HG03354 (cell line): Measurements from ENCODE around the gene CCDC121.
"Not testable (repeated sequence)": the region's sequence is repeated elsewhere in the genome, so short reads cannot be mapped to it uniquely, and the experiment has no call there.

Source experiments
- ATAC-seq: cut with Tn5 transposase; IDR thresholded peaks from one replicate; pipeline ENCODE4 v1.9.1; 2021; ENCODE audit warnings: mild to moderate bottlenecking; ENCODE audit not compliant: unreplicated experiment, poor library complexity, severe bottlenecking

Gene CCDC121

DNA sequence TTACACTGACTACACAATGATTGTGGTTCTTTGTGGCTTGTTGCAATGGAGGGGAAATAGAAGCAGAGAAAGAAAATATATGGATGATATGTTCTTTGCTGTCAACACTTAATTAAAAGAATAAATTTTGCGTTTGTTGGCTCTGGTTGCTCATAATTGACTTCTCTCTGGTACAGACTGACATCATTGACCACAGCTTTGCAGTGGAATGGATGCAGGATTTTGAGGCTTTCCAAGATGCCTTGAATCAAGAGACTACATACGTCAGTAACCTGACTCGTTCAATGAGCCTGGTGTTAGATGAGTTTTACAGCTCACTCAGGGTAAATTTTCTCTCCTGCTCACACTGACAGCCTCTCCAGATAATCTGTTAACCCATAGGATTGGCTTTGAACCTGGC lies 9.9 kb upstream of the CCDC121 start:
- ATAC-seq: no peak

DNA sequence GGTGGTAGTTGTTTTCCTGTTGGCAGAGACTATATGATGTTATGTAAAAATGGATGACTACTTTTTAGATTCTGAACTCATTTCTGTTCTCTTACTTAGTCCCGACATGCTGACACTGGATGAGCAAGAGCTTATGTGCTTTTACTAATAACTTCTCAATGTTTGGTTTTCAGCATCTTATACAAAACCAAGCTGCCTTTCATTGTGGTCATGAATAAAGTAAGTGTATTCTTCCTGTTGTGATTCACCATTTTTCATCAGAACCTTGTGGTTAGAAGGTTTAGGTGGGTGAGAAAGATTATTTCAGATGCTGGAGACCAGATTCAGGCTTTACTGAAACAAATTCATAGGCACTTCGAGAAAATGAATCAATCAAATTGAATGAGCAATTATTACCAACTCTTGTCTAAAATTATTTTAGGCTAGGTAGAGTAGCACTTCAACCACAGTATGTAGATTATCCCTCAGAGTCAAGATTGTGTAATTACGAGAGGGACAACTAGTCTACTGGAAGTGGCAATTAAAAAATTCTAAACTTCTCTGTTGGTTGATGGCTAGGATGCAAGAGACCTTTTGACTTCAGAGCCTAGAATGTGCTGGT lies 9.3 kb upstream of the CCDC121 start:
- ATAC-seq: no peak

DNA sequence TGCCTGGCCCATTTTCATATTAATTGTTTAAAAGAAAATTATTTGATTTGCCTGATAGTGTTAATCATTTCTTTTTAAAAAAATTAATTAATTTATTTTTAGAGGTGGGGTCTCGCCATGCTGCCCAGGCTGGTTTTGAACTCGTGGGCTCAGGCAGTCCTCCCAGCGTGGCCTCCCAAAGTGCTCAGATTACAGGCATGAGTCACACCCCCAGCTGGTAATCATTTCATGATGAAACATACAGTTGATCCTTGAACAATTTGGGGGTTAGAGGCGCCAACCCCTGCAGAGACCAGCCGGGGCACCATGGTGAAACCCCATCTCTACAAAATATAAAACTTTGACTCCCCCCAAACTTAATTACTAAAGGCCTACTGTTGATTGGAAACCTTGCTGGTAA lies 8.0 kb upstream of the CCDC121 start:
- ATAC-seq: no peak

DNA sequence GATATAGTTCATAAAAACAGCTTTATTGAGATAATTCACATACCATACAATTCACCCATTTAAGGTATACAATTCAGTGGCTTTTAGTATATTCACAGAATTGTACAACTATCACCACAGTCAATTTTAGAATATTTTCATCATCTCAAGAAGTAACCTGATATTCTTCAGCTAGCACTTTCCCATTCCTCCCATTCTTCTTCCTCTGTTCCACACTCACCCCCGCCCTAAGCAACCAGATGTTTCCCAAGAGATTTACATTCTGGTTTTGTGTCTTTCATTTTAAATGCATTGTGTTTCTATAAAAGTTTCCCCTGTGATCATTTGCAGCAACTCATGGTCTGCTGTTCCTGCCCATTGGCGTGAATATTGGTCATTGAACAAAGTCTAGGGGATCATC lies 5.5 kb upstream of the CCDC121 start:
- no peak for ATAC-seq

DNA sequence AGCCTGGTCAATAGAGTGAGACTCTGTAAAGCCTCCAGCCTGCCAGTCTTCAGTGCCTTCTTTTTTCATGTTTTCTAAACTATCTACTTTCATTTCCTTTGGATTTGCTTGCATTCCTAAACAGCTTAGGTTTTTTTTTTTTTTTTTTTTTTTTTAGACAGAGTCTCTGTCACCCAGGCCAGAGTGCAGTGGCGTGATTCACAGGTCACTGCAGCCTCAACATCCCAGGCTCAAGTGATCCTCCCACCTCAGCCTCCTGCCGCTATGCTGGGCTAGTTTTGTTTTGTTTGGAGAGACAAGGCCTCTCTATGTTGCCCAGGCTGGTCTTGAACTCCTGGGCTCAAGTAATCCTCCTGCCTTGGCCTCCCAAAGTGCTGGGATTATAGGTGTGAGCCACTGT lies 1.4 kb upstream of the CCDC121 start:
- not testable (repeated sequence) for ATAC-seq

DNA sequence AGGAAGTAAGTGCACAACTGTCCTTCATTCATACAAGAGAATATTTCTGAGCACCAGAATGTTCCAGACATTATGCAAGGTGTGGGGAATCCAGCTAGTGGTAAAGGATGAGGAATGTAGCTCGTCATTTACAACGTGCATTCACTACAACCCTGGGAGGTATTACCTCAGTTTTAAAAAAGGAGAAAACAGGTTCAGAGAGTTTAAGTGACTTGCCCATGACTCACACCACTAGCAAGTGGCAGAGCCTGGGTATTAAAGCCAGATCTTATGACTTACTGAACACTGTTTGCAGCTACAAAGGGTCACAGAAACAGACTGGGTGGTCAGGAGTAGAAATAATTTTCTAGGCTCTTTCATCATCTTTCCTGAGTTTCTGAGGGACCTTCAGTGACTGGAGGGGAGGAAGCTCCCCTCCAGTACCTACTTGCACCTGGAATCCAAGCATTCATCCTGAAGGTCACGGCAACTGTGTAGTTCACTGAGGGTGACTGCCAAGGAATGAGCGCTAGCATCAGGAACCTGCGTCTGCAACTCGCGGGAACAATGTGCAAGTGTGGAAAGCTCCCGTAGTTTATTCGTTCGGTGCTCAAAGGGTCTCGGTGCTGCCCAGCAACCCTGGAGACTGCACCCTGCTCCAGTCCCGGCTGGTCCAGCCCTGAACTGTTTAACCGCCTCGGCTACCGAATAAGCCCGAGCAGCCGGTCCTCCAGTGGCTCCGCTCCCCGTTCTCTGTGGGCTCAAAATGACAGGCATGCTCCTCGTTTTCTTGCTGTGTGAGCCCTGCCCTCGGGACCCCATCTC lies 647 bp downstream of the CCDC121 start:
- peak; percentile 42 for ATAC-seq

DNA sequence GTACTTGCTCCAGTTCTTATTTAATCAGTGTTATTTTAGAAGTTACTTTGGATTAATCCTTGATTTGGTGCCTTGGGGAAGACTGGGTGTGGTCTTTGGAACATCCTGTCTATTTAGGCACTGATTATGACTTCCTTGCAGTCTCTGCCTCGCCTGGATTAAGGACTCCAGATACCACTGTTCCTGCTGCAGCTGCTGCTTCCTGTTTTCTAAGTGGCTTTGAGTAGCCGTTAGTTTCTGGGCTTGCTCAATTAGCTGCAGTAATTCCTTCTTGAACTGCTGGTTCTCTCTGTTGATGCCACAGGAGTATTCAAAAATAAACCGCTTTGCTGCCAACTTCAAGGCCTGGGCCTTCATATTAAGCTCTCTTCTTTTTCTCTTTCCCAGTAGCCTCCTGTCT lies 1.9 kb downstream of the CCDC121 start:
- not testable (repeated sequence) for ATAC-seq

DNA sequence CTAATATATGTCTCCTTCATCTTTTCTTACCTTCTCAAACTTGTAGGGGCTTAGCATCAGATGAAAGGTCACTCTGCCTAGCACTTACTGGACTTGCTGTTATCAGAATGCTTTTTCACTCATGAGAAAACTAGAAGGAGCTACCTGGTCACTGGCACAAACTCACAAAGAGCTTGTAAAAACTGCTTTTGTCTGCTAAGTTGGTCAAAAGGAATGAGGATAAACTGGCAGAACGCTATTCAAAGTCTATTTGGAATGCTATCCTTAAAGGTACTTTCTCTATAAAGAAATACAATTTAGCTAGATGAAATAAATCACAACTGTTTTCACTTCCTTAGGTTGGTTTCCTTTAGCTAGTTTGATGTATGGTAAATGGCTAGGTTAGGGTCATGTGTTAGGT lies 2.5 kb downstream of the CCDC121 start:
- ATAC-seq: not testable (repeated sequence)

DNA sequence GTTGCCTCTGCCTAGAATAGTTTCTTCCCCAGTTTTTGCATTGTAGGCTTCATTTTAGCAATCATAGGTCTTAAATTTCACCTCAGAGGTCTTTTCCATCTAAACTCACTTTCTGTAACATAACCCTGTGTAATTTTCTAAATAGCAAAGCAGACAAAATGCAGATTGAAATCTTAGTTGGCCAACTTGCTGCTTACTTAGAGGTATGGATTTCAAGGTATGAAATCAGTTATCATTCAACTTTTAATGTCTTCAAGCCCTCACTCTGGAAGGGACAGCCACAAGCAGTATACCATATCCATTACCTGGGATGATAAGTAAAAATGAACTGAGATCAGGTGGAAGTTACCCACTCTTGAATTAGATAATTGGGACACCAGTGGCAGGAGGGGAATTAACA lies 3.9 kb downstream of the CCDC121 start:
- ATAC-seq: no peak

DNA sequence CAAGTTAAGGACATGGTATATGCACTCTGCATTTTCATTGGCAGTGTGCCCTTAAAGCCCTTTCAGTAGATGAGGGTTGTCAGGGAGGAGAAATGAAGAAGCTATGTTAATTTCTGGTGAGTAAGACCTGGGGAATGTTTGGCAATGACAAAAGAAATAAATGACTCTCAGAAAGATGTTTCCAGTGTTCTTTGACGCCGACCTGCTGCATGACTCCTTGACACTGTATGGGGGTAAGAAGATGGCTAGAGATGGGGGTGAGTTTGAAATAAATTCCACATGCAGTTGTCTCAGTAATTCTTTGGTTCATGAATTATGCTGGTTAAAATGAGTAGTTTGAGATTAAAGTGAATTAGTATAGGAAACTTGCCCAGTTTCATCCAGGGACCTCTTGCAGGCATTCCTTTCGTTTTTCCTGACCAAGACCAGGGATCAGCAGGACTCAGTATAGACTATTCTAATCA lies 5.9 kb downstream of the CCDC121 start:
- ATAC-seq: no peak

DNA sequence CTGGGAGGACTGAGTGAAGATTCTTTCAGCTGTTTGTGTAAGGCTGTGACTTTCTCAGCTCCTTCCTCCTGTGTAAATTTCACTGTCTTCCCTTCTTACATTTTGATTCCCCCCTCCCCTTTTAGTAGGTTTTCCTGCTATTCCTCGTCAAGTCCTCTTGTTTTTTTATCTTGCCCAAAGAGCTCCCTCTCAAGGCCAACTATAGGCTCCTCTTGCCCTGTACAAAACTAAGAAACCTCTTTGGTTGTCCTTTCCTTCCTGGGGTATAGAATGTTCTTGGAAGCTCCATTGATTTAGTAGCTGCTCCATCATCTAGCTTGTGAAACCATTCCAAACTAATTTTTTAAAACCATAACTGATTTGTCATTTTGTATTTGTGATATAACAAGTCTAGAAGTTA lies 7.3 kb downstream of the CCDC121 start:
- no peak for ATAC-seq

DNA sequence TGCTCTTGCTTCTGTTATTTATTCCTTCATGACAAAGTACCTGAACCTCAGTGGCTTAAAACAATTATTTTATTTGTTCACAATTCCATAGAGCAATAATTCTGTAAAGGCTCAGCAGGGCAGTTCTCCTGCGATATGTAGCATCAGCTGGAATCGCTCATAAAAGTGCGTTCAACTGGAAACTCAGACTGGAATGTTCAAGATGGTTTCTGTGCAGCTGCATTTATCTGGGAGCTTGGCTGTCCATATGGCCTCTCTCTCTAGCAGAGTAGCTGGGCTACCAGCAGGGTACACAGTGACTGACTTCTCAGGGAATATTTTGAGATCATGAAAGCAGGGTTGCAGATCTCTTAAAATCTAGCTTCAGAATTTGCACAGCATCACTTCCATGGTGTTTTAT lies 13.5 kb downstream of the CCDC121 start:
- no peak for ATAC-seq

DNA sequence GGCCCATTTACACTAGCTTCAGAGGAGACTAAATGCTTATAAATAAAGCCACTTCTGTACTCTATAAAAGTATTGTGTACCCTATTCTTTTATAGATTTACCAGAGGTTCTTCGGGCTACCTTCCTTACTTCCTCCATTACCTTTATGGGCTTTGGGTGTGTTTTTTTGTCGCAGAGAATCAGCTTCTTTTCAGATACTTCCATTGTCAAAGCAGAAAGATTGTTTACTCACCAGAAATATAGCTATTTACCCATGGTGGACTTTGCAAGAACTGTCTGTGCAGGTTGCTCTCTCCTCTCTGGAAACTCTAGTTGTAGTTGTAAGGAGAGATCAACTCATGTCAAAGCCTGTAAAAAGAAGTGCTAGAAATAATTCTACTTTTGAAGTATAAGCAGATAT lies 14.8 kb downstream of the CCDC121 start:
- ATAC-seq: no peak

DNA sequence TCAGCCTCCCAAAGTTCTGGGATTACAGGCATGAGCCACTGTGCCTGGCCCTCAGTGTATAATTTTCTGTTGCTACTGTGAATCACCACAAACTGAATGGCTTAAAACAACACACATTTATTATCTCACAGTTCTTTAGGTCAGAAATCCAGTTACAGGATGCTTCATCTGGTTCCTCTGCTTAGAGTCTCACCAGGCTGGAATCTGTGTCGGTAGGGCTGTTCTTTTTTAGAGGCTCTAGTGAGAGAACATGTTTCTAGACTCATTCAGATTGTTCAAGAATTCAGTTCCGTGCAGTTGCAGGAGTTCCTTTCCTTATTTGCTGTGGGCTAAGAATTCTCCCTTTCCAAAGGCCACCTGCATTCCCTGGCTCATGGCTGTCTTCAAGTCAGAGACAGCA lies 22.2 kb downstream of the CCDC121 start:
- no peak for ATAC-seq

DNA sequence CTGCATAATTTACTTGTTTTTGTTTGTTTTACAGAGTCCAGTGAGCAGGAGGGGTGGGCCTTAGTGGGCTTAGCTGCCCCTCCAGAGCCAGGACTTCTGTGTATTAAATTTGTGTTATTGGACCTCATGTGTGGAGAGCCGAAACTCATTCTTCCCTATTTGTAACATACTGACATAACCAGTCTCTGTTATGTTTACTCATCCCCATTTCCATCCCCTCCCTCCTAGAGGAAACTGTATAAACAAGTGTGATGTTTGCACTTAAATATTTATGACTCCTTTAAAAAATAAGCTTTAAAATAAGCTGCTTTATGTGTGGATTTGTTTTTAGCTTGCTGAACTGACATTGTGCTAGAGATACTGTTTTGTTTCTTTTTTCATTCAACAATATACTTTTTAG lies 32.2 kb downstream of the CCDC121 start:
- ATAC-seq: no peak

DNA sequence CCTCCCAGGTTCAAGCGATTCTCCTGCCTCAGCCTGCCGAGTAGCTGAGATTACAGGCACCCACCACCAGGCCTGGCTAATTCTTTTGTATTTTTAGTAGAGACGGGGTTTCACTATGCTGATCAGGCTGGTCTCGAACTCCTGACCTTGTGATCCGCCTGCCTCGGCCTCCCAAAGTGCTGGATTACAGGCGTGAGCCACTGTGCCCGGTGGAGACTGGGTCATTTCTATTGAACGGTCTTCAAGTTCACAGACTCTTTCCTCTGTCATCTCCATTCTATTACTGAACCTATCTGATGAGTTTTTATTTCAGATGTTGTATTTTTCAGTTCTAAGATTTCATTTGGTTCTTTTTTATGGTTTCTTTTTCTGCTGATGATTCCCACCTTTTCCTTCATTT lies 33.4 kb downstream of the CCDC121 start:
- not testable (repeated sequence) for ATAC-seq

DNA sequence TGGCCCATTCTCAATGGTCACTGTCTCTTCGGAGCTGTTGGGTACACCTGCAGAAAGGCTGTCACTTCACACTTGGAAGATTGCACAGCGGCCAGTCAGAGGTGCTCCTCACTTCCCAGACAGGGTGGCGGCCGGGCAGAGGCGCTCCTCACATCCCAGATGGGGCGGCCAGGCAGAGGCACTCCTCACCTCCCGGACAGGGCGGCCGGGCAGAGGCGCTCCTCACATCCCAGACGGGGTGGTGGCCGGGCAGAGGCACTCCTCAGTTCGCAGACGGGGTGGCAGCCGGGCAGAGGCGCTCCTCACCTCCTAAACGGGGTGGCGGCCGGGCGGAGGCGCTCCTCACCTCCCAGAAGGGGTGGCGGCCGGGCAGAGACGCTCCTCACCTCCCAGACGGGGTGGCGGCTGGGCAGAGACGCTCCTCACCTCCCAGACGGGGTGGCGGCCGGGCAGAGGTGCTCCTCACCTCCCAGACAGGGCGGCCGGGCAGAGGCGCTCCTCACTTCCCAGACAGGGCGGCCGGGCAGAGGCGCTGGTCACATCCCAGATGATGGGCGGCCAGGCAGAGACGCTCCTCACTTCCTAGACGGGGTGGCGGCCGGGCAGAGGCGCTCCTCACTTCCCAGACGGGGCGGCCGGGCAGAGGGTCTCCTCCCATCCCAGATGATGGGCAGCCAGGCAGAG lies 34.6 kb downstream of the CCDC121 start:
- not testable (repeated sequence) for ATAC-seq

DNA sequence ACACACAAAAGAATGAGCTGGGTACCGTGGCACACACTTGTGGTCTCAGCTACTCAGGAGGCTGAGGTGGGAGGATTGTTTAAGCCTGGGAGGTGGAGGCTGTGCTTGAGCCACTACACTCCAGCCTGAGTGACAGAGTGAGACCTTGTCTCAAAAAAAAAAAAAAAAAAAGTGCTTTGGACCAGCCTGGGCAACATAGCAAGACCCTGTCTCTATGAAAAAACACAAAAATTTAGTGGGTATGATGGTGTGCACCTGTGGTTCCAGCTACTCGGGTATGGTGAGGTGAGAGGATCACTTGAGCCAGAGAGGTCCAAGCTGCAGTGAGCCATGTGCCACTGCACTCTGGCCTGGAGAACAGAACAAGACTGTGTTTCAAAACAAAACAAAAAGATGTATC lies 35.6 kb downstream of the CCDC121 start:
- ATAC-seq: no peak

DNA sequence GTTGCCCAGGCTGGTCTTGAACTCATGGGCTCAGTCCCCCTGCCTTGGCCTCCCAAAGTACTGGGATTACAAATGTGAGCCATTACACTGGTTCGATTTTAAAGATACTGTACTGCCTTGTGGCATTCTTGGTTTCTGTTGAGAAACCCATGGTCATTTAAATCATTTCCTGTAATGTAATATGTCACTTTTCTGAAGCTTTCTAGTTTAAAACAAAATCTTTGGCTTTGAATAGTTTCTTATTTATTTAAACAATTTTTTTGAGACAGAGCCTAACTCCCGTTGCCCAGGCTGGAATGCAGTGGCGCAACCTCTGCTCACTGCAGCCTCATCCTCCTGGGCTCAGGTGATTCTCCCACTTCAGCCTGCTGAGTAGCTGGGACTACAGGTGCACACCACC lies 37.1 kb downstream of the CCDC121 start:
- no peak for ATAC-seq

DNA sequence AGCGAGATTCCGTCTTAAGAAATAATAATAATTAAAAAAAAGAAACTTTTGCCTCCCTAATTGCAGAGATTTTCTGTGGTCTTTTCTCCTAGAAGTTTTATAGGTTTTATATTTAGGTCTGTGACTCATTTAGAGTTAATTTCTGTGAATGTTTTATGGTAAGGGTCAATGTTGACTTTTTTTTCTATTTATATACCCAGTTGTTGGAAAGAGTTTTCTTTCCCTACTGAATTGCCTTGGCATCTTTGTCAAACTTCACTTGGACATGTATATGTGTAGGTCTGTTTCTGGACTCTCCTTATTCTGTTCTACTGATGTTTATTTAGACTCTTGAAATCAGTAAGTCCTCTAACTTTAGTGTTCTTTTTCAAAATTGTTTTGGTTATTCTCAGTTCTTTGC lies 40.5 kb downstream of the CCDC121 start:
- ATAC-seq: no peak

DNA sequence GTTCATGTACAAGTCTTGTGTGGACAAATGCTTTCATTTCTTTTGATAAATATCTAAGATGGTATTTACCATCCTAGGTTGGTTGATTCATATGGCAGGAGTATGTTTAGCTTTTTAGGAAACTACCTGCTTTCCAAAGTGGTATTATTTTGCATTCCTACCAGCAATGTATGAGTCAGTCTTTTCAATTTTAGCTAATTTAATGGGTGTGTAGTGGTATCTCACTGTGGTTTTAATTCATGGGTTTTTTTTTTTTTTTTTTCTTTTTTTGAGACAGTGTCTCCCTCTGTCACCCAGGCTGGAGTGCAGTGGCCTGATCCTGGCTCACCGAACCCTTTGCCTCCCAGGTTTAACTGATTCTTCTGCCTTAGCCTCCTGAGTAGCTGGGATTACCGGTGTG lies 41.8 kb downstream of the CCDC121 start:
- no peak for ATAC-seq
